HTR-8/SVneo (cell line): Measurements from ENCODE around the gene COX6B2.
A peak's percentile ranks its signal among the peaks of the same experiment; 100 is the strongest.

Source experiments
- DNase-seq: peaks from one replicate; pipeline ENCODE4 v3.0.0; 2011; ENCODE audit warnings: low spot score, mixed read lengths; ENCODE audit not compliant: insufficient read length
- FAIRE-seq: peaks from 2 replicates; lab custom pipeline; 2011; peaks lifted over from hg19 to GRCh38; lab: Jason Lieb, UNC

Gene COX6B2

DNA sequence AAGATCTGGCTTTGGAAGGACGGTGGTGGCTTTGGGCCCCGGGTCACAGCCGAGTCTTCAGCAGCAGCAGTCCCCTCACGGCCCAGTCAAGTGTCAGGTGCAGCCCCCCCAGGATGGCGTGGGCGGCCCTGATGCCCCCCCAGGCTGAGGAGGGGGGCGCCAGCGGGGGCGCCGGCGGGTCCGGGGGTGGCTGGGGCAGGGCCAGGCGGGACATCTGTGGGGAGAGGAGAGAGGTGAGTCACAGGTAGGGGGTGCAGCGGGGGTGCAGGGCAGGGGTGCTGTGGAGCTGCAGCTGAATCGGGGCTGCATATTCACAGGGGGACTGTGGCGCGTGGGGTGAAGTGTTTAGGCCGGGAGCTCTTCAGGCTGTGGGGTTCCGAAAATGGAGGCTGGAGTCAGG lies 11.4 kb upstream of the COX6B2 start:
- DNase-seq (no peak), FAIRE-seq (no peak)

DNA sequence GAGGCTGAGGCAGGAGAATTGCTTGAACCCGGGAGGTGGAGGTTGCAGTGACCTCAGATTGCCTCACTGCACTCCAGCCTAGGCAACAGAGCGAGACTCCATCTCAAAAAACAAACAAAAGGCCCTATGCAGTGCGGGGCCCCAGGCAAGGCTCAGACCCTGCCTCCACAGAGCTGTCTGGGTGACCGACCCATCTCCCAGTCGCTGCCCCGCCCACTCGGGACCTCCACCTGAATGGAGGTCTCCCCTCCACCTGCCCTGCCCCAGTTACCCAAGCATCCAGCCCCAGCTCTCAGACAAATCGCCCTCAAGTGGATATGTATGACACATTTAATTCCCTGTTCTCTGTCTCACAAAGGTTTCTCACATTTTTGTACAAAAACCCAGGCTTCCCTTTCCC lies 10.7 kb upstream of the COX6B2 start:
- DNase-seq (no peak), FAIRE-seq (no peak)

DNA sequence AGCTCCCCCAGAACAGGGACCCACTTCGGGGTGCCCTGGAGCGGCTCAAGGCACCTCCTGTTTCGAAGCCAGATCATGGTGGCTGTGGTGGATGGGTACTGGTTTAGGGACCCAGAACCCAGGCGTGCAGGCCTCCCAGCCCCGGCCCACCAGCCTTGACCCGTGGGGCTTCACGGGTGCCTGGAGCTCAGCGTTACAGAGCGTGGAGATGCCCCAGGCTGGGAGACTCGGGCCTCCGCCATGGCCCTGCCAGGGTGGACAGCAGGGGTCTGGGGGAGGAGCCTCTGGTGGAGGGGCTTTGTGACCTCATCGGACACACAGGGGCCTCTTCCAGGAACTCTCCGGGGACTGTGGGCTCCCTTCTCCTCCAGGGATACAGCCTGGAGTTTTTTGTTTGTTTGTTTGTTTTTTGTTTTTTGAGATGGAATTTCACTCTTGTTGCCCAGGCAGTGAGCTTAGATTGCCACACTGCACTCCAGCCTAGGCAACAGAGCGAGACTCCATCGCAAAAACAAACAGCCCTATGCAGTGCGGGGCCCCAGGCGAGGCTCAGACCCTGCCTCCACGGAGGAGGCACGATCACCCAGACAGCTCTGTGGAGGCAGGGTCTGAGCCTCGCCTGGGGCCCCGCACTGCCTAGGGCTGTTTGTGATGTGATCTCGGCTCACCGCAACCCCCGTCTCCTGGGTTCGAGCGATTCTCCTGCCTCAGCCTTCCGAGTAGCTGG lies 8.6 kb upstream of the COX6B2 start, which contains the start of gene GARIN5B:
TSS of gene GARIN5B (minus strand) at position 271 of the 727 bp plus-strand sequence. CDS start at position 77, 194 bp downstream.
- FAIRE-seq: no peak
- DNase-seq: no peak

DNA sequence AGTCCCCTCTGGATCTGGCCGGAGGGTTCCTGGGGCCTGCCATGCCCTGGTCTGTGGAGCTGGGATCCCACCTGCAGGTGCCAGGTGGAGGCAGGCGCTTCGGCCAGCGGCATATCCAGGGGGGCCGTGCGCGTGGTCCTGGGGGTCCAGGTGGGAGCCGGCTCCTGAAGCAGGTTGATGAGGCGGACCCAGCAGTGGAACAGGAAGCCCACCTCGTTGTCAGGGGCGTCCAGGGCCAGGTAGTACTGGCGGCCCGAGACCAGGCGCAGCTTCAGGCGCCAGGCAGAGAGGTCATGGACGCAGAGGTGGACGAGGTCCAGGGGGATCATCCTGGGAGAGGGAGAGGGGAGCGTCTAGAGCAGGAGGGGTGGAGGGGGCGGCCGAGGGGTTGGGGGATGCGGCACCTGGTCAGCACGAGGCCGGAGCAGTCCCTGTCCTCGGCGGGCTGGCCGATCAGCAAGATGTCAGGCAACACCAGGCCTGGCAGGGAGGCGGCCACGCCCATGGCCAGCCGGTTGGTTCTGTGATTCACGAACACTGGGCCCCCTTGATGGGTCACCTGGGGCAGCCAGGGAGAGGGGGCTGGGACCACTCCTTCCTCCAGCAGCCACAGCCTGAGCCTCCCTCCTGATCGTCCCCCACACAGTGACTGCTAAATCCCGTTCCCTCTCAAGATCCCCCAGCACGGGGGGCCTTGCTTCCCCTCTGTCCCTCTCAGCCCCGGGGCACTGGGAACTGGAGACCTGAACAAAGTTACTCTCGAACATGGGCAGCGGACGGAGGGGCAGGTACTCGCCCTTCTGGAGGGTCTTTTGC lies 7.9 kb upstream of the COX6B2 start:
- no peak for DNase-seq

DNA sequence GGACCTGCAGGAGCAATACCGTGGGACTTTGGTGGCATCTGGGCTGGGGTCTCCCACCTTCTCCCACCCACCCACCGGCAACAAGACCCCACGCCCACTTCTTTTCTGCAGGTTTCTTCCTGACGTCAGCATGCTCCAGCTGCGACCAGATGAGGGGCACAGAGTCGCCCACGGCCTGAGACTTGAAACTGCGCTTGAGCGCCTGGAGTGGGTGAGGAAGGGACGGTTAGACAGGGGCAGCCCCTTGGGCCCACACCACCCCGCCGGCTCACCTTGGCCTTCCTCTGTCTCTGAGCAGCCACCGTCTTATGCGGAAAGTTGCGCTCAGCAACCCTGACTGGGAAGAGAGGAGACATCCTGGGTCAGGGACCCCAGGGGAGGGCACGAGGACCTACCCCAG lies 6.4 kb upstream of the COX6B2 start:
- FAIRE-seq: no peak

More for the DNA sequence above, 7.9 kb upstream of the COX6B2 start:
- FAIRE-seq: no peak

DNA sequence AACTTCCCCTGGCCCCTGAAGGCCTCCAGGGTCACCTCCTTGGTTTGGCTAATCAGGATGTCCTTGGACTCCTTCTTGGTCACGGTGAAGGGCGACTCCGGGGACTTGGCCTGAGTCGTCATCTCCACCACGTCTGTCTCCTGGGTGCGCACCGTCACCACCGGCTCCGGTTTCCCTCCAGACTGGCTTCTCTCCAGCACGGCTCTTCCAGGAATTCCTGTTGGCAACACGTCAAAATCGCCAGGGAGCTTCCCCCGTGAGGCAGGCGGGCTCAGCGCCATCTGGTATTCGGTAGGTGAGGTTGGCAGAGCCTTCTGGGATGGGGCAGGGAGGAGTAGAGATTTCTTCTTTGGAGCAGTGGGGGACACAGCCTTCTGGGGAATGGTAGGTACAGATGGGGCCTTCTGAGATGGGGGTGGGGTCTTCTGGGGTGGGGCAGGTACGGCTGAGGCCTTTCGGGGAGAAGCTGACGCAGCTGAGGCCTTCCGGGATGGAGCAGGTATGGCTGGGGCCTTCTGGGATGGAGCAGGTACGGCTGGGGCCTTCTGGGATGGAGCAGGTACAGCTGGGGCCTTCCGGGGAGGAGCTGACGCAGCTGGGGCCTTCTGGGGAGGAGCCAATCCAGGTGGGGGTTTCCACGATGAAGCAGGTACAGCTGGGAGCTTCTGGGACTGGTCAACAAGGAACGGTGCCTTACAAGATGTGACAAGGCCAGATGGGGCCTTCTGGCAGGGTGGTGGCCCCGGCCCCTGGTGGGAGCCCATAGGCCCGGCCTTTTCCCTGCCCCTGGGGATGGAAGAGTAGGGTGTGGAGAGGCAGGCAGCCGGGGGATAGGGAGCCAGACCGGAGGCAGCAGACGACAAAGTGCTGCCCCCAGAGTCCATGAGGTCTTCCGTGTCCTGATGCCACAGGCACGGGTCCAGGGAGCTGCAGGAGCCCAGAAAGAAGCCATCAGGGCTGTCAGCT lies 4.7 kb upstream of the COX6B2 start:
- FAIRE-seq (no peak), DNase-seq (no peak)

More for the DNA sequence above, 6.4 kb upstream of the COX6B2 start:
- DNase-seq: no peak

DNA sequence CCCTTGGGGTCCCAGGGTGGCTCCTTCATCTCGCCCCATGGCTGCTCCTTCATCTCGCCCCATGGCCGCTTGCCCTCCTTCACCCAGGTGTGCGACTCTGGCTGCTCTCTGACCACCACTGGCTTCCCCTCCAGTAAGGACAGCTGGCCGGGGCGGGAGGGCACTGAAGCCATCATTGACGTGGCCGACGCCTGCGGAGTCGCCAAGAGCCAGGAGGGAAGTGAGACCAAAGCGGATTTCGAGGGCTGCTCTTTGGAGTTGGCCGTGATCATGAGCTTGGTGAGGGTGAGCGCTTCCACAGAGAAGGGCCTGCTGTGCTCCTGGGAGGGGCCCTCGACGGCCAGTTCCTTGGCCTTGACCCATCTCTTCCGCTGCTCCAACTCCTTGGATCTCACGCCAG lies 4.0 kb upstream of the COX6B2 start:
- FAIRE-seq (no peak), DNase-seq (no peak)

DNA sequence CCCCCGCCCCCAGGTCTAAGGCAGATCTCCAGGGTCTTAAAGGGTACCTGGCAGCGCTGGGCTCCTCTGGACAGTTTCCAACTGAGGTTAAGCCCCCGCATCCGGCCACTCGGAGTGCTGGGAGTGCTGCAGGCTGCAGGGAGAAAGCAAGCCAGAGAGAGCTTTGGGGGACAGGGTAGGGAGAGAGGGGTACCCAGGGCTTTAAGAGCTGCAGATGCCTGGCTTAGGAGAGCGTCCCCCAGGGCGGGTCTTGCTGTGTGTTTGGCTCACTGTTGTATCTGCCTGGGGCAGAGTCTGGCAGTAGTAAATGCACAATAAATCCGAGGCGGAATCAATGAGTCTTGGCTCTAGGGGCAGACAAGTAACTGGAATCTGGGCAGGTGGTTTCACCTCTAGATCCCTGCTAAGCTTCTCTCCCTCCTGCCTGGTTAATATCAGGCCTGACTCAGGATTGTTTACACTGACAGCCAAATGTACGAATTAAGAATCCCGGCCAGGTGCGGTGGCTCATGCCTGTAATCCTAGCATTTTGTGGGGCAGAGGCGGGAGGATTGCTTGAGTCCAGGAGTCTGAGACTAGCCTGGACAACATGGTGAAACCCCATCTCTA lies 798 bp upstream of the COX6B2 start:
- DNase-seq (no peak), FAIRE-seq (no peak)

DNA sequence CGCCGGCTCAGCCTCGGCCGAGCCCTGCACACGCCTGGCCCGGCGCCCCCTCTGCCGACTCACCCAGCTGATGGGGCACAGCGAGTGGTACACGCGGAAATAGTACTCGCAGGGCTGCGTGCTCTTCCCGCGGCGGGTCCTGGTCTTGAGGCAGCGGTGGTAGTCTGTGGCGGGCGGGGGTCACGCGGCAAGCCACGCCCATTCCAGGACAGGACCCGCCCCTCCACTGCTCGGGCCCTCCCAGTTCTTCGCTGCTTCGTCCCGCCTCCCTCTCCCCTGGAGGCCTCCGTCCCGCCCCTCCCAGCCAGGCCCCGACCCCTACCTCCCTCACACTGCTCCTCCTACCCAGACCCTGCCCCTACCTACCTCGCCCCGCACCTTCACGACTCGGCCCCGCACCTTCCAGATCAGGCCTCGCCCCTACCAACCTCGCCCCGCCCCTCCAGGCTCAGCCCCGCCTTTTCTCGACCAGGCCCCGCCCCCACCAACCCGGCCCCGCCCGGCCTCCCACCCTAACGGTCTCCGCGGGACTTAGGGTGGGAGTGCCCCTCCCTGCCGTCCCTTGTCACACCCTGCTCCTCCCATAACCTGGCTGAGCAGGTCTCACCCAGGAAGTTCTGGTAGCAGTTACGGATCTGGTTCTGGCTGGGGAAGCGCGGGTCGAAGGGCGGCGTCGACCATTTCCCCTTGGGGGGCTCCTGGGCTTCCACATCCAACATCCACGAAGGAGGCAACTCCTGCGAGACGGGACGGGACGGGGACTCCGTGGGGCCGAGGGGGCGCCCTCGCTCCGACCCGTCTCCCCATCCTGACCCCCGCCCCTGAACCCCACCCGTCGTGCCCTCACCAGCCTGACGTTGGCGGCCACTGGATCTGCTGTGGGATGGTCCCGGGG lies 469 bp downstream of the COX6B2 start:
- FAIRE-seq: peak; percentile 90

DNA sequence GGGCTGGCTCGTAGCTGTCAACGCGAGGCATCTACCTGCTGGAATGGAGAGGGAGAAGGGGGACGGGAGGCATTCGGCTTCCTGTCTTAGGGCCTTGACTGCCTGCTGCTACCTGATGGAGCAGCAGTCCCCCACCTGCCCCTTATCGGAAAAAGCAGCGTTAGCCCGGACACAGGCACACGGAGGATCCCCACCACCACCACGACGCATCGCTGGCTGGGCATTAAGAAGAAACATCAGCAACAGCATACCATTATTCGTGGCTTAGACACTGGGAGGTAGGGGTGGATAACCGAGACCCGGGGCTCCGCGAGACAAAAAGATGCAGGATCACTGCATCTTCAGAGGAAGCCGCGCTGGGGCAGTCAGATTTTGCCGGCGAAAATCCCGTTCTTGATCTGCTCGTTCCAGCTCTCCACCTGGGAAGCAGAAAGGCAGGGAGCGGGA lies 1.1 kb downstream of the COX6B2 start:
- peak; percentile 44 for FAIRE-seq
- DNase-seq: no peak

More for the DNA sequence above, 469 bp downstream of the COX6B2 start:
- peak; percentile 70 for DNase-seq

DNA sequence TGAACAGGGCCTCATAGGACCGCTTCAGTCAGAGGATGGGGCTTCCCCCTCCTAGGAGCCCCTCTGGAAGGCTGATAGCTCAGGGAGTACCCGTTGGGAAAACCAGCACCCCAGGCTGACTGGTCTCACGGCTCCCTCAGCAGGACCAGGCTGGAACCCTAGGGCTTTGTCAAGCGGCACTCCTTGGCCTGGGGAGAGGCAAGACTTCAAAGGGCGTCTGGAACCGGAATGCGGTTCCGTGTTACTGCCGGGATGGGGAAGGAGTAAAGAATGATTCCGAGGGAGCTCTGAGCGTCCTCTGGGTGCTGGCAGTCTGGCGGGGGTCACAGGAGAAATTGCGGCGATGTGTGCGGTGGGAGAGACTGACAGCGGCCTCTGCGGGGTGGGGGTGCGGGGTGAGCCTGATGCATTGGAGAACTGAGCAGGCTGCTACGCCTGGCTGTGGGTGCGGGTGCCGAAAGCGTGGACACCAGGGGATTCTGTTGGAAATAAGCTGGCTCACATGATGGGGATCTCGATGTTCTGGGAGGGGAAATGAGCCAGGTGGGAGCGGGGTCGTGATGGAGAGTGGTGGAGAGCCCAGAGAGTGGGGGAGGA lies 1.9 kb downstream of the COX6B2 start:
- FAIRE-seq (no peak), DNase-seq (no peak)

DNA sequence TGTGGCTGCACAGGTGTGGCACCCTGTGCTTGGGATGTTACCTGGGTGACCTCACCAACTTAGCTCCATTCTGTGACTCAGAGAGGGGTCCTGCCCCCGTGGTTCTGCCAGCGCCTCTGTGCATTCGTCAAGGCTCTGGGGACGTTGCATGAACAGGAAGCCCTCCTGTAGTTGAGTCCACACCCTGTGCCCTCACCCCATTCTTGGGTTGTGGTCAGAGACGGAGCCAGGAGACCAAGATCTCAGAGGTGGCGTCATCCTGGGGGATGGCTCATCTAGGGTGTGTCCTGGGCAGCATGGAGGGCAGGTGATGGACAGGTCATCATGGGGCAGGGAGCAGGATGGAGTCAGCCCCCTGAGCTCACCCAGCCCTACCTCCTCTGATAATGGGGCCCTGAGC lies 2.5 kb downstream of the COX6B2 start:
- DNase-seq (no peak), FAIRE-seq (no peak)

DNA sequence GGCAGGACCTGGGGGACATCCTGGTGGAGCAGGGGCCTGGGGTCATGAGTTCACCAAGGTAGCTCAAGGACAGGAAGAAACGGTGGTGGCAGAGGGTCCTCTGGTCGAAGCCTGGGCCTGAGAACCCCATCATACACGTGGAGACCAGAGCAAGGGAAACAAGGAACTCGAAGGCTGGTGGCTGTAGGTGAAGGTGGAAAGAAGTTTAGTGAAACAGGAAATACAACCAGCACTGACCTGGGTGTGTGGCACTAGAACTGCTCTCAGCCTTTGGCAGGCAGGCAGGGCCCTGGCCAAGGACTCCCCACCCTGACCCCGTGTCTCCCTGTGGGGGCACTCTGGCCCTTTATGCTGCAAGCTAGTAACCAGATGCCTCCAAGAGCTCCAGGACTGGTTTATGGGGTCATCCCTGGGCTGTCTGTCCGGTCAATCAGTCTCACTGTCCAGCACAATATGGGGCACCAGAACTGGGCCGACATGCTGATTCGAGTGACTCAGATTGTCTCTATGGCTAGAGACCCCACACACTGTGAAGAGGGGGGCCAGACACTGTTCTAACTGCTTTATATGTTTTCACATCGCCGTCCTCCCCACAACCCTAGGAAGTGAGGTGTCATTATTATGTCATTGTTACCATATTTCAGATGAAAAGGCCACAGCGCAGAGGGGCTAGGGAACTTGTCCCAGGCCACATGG lies 3.8 kb downstream of the COX6B2 start:
- no peak for FAIRE-seq
- no peak for DNase-seq

DNA sequence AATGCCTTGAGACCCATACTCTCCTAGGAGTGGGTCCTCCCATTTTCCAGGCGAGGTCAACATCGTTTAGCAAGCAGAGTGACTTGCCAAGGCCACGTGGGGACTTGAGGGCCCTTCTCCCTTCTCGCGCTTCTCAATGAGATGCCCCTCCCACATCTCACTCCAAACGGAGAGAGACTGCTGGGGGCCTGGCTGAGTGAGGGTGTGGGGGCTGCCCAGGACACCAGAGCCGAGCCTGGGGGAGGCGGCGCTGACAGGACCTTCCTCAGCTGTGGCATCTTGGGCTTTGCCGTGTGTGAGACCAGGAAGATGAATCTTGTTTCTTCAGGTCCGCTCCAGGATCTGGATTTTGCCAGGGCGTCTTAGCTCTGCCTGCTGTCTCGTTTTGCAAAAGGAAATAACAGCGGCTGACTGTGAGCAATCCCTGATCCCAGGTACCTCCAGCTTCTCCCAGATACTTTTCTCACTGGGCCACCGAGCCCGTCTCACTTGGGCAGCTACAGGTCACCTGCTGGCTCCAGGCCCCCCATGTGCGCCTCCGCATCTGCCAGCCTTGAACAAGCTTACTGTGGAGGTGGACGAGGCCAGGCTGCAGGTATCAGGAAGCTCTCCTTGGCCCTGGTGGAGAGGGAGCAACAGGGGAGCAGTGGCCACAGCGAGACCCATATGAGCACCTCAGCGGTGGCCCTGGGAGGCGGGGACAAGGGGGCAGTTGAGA lies 6.0 kb downstream of the COX6B2 start:
- FAIRE-seq: no peak
- DNase-seq: no peak

DNA sequence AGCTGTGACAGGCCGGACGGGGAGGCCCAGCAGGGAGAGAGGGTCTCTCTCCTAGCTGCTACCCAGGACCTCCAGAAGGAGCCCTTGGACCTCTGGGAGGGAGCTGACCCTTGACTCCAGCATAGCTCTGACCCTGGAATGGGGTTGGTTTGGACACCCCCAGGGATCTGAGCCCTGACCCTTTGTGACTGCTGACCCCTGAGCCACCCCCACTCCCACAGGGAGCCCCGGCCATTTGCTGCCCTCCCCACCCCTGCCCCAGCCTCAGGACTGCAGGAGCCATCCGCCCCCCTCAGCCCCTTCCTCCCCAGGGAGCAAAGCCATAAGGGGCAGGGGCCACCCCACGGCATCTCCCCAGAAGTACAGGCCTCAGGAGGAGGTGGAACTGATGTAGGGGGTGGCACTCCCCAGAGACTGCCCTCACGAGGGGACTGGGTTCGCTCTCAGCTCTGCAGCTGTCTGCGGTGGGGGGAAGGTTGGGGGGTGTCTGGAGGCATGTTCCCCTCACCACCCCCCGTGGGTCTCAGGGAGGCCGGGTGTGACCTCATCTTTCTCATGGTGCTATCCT lies 7.0 kb downstream of the COX6B2 start:
- no peak for DNase-seq
- FAIRE-seq: no peak

DNA sequence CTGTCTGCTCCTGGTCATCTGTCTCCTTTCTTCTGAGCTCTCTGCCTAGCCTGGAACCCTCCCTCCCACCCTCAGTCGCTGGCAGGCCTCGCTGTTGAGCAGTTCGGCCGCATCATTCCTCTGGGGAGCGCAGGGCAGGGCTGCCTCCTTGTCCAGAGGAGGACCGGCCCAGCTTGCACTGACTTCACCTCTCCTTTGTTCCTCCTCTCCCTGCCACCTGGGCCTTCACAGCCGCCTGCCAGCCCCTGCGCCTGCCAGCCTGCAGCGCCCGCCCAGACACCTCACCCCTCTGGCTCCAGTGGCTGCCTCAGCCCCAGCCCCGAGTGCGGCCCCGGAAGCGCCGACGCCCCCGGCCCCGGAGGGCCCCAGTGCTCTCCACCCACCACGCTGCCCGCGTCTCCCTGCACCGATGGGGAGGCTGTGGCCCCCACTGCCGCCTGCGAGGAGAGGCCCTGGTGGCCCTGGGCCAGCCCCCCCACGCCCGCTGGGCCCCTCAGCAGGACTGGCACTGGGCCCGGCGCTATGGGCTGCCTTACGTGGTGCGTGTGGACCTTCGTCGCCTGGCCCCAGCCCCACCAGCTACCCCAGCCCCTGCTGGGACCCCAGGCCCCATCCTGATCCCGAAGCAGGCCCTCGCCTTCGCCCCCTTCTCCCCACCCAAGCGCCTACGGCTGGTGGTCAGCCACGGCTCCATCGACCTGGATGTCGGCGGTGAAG lies 7.6 kb downstream of the COX6B2 start:
- no peak for DNase-seq
- no peak for FAIRE-seq
